Panc1 (cell line): ENCODE results near the gene ATG2B. TPM values are rescaled to one million over a fixed set of nuclear protein-coding genes. Genes with fewer than 3 reads are reported as not detected.
"Not testable (repeated sequence)": the region's sequence is repeated elsewhere in the genome, so short reads cannot be mapped to it uniquely, and the experiment has no call there.

ENCODE experiments used
- ATAC-seq: fragments of 200-7000 bp; cut with Tn5 transposase; 2 replicates; pipeline ENCODE4 v1.9.1; 2020; ENCODE audit warnings: mild to moderate bottlenecking, moderate library complexity
- BruUV-seq: library from RNA; stranded (reverse); fragments of 400-500 nt; replicated peaks from 2 replicates; lab custom pipeline; 2021; lab: Mats Ljungman, UMichigan
- CTCF ChIA-PET: fragments of 300-600 bp; sonication (Branson Sonifier 250); formaldehyde crosslinking; loops from one replicate; lab custom pipeline; 2022; ENCODE audit warnings: antibody characterized with exemption; lab: Charles Lee
- POLR2A ChIA-PET: fragments of 300-600 bp; sonication (Branson Sonifier 250); formaldehyde crosslinking; loops from one replicate; lab custom pipeline; 2022; ENCODE audit warnings: antibody characterized with exemption; lab: Charles Lee
- DNase-seq: peaks from one replicate; pipeline ENCODE4 v3.0.0-alpha.2; 2010; ENCODE audit warnings: low read depth, low spot score
- H3K27ac ChIP-seq: 2 replicates; pipeline ENCODE4 v1.5.1; 2011; ENCODE audit warnings: mild to moderate bottlenecking, low read length, inconsistent platforms
- H3K27me3 ChIP-seq: fragments of 200-500 bp; sonication (Bioruptor generic); 2 replicates; pipeline ENCODE4 v1.6.0; 2014; ENCODE audit warnings: low read length, inconsistent platforms; ENCODE audit not compliant: control insufficient read depth, insufficient read depth
- H3K36me3 ChIP-seq: fragments of 200-500 bp; sonication (Bioruptor generic); 2 replicates; pipeline ENCODE4 v1.5.1; 2014; ENCODE audit warnings: inconsistent platforms, mild to moderate bottlenecking, low read length, moderate library complexity; ENCODE audit not compliant: control insufficient read depth, insufficient read depth
- H3K4me1 ChIP-seq: 2 replicates; pipeline ENCODE4 v1.5.1; 2011; ENCODE audit warnings: inconsistent platforms, mild to moderate bottlenecking, low read length, moderate library complexity; ENCODE audit not compliant: control insufficient read depth, insufficient read depth
- H3K4me3 ChIP-seq, 2 experiments: 2 replicates each; pipeline ENCODE4 v1.5.1; 2011 to 2012; ENCODE audit warnings: low read depth in 2 of 2, low read length in 2 of 2, mild to moderate bottlenecking in 2 of 2, inconsistent platforms in 1 of 2, moderate library complexity in 1 of 2
- H3K9me3 ChIP-seq: fragments of 200-500 bp; sonication (Bioruptor generic); 2 replicates; pipeline ENCODE4 v1.5.1; 2014; ENCODE audit warnings: low read depth, mild to moderate bottlenecking, inconsistent platforms, low read length, moderate library complexity; ENCODE audit not compliant: control insufficient read depth, insufficient read depth
- CTCF ChIP-seq: fragments of 450-650 bp; IDR thresholded peaks from 2 replicates; pipeline ENCODE4 v1.5.1; 2017; ENCODE audit warnings: mild to moderate bottlenecking
- POLR2AphosphoS5 ChIP-seq: IDR thresholded peaks from 2 replicates; pipeline ENCODE4 v1.6.1; 2012; ENCODE audit warnings: mild to moderate bottlenecking, low read depth, low read length, moderate library complexity
- REST ChIP-seq, 2 experiments: IDR thresholded peaks; 2 replicates each; pipeline ENCODE4 v1.6.1; 2011 to 2012; ENCODE audit warnings: low read depth in 2 of 2, control low read depth in 1 of 2, low read length in 1 of 2, mild to moderate bottlenecking in 1 of 2, moderate library complexity in 1 of 2; ENCODE audit not compliant: insufficient read depth in 1 of 2
- SIN3A ChIP-seq: IDR thresholded peaks from 2 replicates; pipeline ENCODE4 v1.6.1; 2012; ENCODE audit warnings: low read depth, mild to moderate bottlenecking, low read length, moderate library complexity, borderline replicate concordance; ENCODE audit not compliant: insufficient read depth
- TCF7L2 ChIP-seq: IDR thresholded peaks from 2 replicates; pipeline ENCODE4 v1.6.1; 2011; ENCODE audit warnings: mild to moderate bottlenecking, low read depth, low read length, inconsistent platforms
- in situ Hi-C: cut with HindIII; loops from 2 replicates; pipeline ENCODE4 v1.10.0; 2016; ENCODE audit warnings: low sequenced_read_pairs, low pct_unique_long_range_greater_than_20kb
- intact Hi-C: fragments of 100-400 bp; cut with micrococcal nuclease; formaldehyde crosslinking; loops from one replicate; pipeline ENCODE4 v1.10.0; 2022; ENCODE audit not compliant: unreplicated experiment
- total RNA-seq: library from RNA; stranded (reverse); gene quantifications from one replicate; pipeline ENCODE4 v1.2.1, GENCODE V29; 2021; ENCODE audit not compliant: unreplicated experiment

The ATG2B gene
- total RNA-seq, 1 experiment from 2014 or later: 2.6 TPM

GRCh38 chr14:96245074-96245473 lies 118.1 kb downstream of the ATG2B start:
- H3K4me3 ChIP-seq, ATAC-seq, BruUV-seq, in situ Hi-C loops, H3K36me3 ChIP-seq, H3K27me3 ChIP-seq, intact Hi-C loops, H3K27ac ChIP-seq, POLR2A ChIA-PET, CTCF ChIA-PET, DNase-seq, H3K9me3 ChIP-seq, H3K4me1 ChIP-seq: not testable (repeated sequence)

GRCh38 chr14:96243785-96244184 lies 119.4 kb downstream of the ATG2B start:
- H3K9me3 ChIP-seq: no peaks in the 10 kb centered on the region
- TF ChIP-seq CTCF (no peak), TCF7L2 (no peak), POLR2AphosphoS5 (no peak), REST (IDR thresholded peaks at IDR 0.05; ENCODE audit: insufficient read depth in 1 of 2, low read depth in 2 of 2, low read length in 1 of 2) (no peak), SIN3A (no peak)
- ATAC-seq (no peak), DNase-seq (no peak)
- no peak overlapping the region for H3K27ac ChIP-seq
- no peaks in the 10 kb centered on the region for H3K27me3 ChIP-seq
- no TSS peak for BruUV-seq
- H3K4me3 ChIP-seq: no peak overlapping the region
- intact Hi-C loops: no loop called here
- POLR2A ChIA-PET: no interaction called here
- H3K36me3 ChIP-seq: no peaks in the 10 kb centered on the region
- in situ Hi-C loops: no loop called here
- CTCF ChIA-PET: no interaction called here
- no peaks in the 10 kb centered on the region for H3K4me1 ChIP-seq

- ChIA-PET CTCF (no interaction called here), POLR2A (no interaction called here)
- no TSS peak for BruUV-seq
- ATAC-seq: no peak
- Histone ChIP-seq H3K4me1 (no peaks in the 10 kb centered on the region), H3K27me3 (no peaks in the 10 kb centered on the region), H3K4me3 (no peak overlapping the region), H3K36me3 (no peaks in the 10 kb centered on the region), H3K9me3 (no peaks in the 10 kb centered on the region), H3K27ac (no peak overlapping the region)
- in situ Hi-C loops: no loop called here
- TF ChIP-seq TCF7L2 (no peak), SIN3A (no peak), REST (IDR thresholded peaks at IDR 0.05; ENCODE audit: insufficient read depth in 1 of 2, low read depth in 2 of 2, low read length in 1 of 2) (no peak), CTCF (no peak), POLR2AphosphoS5 (no peak)
- DNase-seq: no peak
- intact Hi-C loops: no loop called here
Measured at GRCh38 chr14:96242126-96242525, 121.0 kb downstream of the ATG2B start.
